ENCODE data around the gene TRIM65.
A peak's percentile ranks its signal among the peaks of the same experiment; 100 is the strongest.
"Not testable (repeated sequence)": the region's sequence is repeated elsewhere in the genome, so short reads cannot be mapped to it uniquely, and the experiment has no call there.

The TRIM65 gene

GRCh38 chr17:75899353-75899752 lies 2.6 kb upstream of the TRIM65 start:
- DNase-seq (ENCODE audit: low read depth, low spot score): no peak
- H3K4me3 ChIP-seq (ENCODE audit: low read length): no peak overlapping the region

GRCh38 chr17:75898791-75899190 lies 2.0 kb upstream of the TRIM65 start:
- no peak for DNase-seq (ENCODE audit: low read depth, low spot score)
- no peak overlapping the region for H3K4me3 ChIP-seq (ENCODE audit: low read length)

GRCh38 chr17:75898065-75898464 lies 1.3 kb upstream of the TRIM65 start:
- no peak overlapping the region for H3K4me3 ChIP-seq (ENCODE audit: low read length)
- no peak for DNase-seq (ENCODE audit: low read depth, low spot score)

- peak overlapping the region; percentile 29 for H3K4me3 ChIP-seq (ENCODE audit: low read length)
- no peak for DNase-seq (ENCODE audit: low read depth, low spot score)
These were observed 639 bp upstream of the TRIM65 start for GRCh38 chr17:75897160-75898019.

- DNase-seq (ENCODE audit: low read depth, low spot score): no peak
- H3K4me3 ChIP-seq (ENCODE audit: low read length): peak overlapping the region; percentile 69
These were observed 1.2 kb downstream of the TRIM65 start for GRCh38 chr17:75895370-75896155.

DNA sequence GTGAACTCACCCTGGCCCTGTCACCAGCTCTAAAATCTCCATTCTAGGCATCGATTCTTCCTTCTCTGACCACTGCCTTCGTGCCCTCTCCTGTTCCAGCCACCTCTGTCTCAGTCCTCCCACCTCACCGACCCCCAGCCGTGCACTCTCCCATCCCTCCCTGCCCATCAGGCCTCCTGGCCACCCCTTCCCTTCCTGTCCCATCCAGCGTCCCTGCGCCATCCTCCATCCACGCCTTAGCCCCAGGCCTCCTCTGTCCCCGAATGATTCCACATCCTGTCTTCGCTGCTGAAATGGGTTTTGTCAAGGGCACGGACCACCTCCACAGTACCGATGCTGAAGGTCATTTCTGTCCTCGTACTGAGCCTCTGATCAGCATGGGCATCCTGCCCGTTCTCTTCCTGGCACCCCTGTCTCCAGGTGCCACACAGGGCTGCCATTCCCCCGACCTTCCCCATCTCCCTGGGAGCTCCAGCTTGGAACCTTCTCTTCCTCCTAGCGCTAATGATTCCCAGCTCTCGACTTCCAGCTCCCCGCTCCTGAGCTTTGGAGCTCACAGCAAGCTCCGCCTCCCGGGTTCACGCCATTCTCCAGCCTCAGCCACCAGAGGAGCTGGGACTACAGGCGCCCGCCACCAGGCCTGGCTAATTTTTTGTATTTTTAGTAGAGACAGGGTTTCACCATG lies 2.6 kb downstream of the TRIM65 start:
- DNase-seq (ENCODE audit: low read depth, low spot score): no peak

DNA sequence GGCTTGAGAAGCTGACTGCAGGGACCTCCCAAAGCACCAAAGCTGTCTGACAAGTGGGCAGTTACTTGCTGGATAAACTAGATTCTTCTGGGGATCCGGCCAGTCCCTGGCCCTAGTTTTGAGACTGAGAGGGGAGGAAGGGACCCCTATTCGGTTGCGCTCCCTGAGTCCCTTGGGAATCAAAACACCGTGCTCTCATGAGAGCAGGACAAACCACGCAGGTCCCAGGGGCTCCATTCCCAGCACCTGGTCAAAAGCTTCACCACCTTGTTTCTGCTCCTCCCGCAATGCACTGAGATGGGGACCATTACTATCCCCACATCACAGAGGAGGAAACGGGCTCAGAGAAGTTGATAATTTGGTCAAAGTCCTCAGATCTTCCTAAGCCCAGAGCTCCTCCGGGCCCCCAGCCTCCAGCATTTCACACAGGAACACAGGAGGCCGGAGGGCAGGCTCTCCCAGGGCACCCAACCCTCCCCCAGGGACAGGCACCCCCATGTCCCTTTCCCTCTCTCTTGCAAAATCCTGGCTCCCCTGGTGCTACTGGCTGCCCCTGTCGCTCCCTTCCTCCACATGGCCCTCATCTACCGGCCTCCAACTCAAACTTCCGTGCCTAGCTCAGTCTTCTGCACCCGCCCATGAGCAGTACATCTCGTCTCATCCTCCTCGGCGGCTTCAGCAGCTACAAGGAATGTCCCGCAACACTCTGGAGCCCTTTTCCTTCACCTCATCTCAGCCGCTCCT lies 3.3 kb downstream of the TRIM65 start:
- DNase-seq (ENCODE audit: low read depth, low spot score): no peak
- H3K4me3 ChIP-seq (ENCODE audit: low read length): no peak overlapping the region

More for the DNA sequence above, 2.6 kb downstream of the TRIM65 start:
- no peak overlapping the region for H3K4me3 ChIP-seq (ENCODE audit: low read length)

DNA sequence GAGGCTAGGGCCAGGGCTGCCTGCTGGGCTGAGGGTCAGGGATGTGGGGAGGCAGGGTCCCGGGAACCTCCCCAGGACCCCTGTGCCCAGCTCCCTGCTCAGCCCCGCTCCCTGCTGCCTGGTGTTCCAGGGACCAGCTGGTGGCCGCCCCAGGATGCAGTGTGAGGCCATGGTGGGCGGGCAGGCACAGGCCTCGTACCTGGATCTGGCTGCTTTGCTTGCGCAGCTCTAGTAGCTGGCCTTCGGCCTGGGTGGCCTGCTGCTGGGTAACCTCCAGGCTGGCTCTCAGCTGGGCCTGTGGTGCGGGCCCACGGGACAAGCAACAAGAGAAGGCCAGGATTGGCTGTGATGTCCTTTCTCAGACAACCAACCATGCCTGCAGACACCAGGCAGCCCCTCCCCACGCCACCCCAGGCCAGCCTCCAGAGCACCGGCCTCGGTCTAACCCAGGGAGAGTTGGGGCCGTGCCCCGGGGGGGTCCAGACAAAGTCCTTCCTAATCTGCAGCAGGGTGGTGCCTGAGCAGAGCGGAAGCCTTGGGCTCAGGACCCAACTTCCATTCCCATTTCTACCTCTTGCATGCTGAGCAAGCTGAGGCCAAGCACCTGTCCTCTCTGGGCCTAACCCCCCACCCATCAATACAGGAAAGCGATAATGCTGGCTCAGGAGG lies 4.1 kb downstream of the TRIM65 start:
- DNase-seq (ENCODE audit: low read depth, low spot score): no peak
- no peak overlapping the region for H3K4me3 ChIP-seq (ENCODE audit: low read length)

DNA sequence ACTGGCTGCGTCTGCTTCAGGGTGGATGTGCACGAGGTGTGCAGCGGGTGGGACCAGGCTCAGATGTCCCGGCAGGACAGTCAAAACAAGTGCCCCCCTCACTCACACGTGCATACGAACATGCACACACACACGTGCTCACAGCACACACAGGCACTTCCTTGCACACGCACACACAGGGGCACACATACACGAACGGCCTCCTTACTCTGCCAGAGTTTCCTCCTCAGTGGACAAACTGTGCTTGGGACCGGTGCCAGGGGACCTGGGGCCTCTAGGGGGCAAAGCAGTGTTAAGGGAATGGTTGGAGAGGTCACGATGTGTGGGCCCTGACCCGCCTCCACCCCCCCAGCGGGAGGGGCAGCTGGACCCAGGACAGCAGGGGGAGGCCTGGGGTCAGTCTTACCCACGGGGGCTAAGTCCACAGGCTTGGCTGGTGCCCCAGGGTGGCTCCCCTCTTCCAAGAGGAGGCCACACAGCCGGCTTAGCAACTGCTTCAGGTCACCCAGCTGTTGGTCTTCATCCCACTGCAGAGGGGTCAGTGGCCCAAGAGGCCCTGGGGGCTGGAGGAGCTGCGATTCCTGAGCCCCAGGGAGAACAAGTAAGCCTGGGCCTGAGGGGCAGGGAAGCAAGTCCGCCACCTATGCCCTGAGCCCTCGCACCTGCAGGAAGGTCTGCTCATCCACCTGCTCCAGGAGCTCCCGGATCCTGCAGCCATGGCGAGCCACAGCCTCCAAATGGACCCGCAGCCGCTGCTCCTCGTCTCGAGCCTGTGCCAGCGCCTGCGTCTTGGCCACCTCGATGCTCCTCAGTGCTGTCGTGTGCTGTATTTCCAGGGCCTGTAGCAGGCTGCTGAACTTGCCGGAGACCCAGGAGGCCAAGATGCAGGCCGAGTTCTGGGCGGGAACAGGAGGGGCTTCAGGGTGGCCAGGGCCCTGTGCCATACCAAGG lies 4.9 kb downstream of the TRIM65 start:
- H3K4me3 ChIP-seq (ENCODE audit: low read length): no peak overlapping the region
- DNase-seq (ENCODE audit: low read depth, low spot score): no peak

DNA sequence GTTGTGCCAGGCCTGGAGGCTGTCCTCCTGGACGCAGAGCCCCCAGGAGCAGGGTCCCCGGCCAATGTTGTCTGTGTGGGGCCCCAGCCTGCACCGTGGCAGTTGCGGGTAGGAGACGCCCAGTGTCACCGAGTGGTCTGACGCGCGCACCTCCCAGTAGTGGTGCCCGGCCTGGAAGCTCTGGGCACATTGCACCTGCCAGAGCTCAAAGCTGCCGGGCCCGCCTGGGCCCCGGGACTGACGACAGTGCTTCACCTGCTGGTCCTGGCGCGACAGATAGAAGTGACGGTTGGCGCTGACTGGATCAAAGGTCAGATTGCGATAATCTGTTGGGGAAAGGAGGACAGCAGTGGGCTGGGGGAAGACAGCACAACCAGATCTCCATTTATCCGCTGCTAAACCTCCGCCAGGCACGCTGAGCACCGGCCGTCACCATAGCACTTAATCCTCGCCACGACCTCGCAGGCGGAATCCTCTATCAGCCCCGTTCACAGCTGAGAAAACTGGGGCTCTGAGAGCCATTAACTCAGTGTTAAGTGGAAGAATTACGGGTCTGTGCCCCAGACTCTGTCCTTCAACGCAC lies 5.6 kb downstream of the TRIM65 start:
- no peak overlapping the region for H3K4me3 ChIP-seq (ENCODE audit: low read length)
- no peak for DNase-seq (ENCODE audit: low read depth, low spot score)

DNA sequence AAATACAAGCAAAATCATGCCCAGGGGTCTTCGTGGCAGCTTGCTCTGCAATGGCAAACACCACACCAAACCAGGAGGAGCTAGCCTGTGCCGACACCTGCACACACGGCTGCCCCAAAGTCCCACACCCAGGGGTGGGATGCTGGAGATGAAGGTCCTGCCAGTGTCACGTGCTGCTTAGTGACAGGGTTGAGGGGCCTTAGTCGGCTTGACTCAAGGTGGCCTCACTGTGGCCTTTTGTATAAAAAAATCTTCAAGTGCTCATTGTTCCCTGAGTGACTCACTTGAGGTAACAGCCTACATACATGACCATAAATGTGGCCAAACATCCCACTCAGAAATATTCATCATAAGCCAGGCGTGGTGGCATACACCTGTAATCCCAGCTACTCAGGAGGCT lies 7.3 kb downstream of the TRIM65 start:
- H3K4me3 ChIP-seq (ENCODE audit: low read length): no peak overlapping the region
- DNase-seq (ENCODE audit: low read depth, low spot score): no peak

- no peak overlapping the region for H3K4me3 ChIP-seq (ENCODE audit: low read length)
- no peak for DNase-seq (ENCODE audit: low read depth, low spot score)
These were observed 8.3 kb downstream of the TRIM65 start for GRCh38 chr17:75888484-75888883.

DNA sequence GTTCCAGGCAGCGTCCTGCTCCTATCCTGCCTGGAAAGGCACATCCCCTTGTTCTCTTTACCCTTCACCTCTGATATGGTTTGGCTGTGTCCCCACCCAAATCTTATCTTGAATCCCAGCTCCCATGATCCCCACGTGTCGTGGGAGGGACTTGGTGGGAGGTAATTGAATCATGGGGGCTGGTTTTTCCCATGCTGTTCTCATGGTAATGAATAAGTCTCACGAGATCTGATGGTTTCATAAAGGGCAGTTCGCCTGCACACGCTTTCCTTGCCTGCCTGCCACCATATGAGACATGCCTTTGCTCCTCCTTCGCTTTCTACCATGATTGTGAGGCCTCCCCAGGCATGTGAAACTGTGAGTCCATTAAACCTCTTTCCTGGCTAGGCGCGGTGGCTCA lies 10.9 kb downstream of the TRIM65 start:
- DNase-seq (ENCODE audit: low read depth, low spot score); H3K4me3 ChIP-seq (ENCODE audit: low read length): not testable (repeated sequence)

GRCh38 chr17:75885431-75885830 lies 11.3 kb downstream of the TRIM65 start:
- no peak for DNase-seq (ENCODE audit: low read depth, low spot score)
- H3K4me3 ChIP-seq (ENCODE audit: low read length): no peak overlapping the region

- H3K4me3 ChIP-seq (ENCODE audit: low read length): no peak overlapping the region
- peak; percentile 92 for DNase-seq (ENCODE audit: low read depth, low spot score)
These were observed 14.9 kb downstream of the TRIM65 start for GRCh38 chr17:75881678-75882454.

DNA sequence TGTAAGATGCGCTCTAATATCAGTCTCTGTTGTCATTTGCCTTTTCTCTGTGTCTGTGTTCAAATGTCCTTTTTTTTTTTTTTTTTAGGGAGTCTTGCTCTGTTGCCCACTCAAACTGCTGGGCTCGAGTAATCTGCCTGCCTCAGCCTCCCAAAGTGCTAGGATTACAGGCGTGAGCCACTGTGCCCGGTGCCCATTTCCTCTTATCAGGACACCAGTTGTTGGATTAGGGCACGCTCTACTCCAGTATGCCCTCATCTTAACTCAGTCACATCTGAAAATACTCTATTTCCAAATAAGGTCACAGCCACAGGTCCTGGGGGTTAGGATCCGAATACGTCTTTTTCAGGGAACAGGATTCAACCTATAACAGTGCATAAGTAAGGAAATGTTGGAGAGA lies 16.5 kb downstream of the TRIM65 start:
- DNase-seq (ENCODE audit: low read depth, low spot score): no peak
- no peak overlapping the region for H3K4me3 ChIP-seq (ENCODE audit: low read length)
